HG03066 (cell line): ENCODE results near the gene ARHGEF38.
"Not testable (repeated sequence)": the region's sequence is repeated elsewhere in the genome, so short reads cannot be mapped to it uniquely, and the experiment has no call there.

Experiments used
- ATAC-seq: cut with Tn5 transposase; IDR thresholded peaks from one replicate; pipeline ENCODE4 v1.9.1; 2021; ENCODE audit warnings: low read depth; ENCODE audit not compliant: unreplicated experiment

The ARHGEF38 gene

GRCh38 chr4:105709081-105709450, 156.6 kb downstream of the ARHGEF38 start:
- ATAC-seq, result peak; percentile 29

- ATAC-seq, result no peak
Measured at GRCh38 chr4:105710012-105710600, 157.7 kb downstream of the ARHGEF38 start.

- ATAC-seq, result no peak
Measured at GRCh38 chr4:105710678-105711077, 158.3 kb downstream of the ARHGEF38 start.

- ATAC-seq, result no peak
Measured at GRCh38 chr4:105712766-105713165, 160.3 kb downstream of the ARHGEF38 start.

- ATAC-seq, result peak; percentile 65
Measured at GRCh38 chr4:105714071-105714521, 161.7 kb downstream of the ARHGEF38 start.

DNA sequence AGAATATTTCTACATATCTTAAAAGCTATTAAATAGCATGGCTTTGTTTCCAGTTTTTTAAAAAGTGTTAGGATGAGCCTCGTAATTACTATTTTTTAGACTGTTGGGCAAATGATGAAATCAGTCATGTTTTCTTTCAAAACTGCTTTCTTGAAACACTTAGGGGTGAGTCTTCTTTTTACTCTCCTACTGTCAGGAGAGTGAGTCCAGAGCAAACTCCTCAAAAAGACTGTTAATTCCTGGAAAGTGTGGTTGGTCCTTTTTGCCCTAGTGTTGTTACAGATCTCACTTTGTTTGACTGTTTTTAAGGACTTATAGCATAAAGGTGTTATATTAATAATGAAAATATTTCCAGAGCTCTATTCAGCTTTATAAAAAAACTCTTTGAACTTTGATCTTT, 162.5 kb downstream of the ARHGEF38 start:
- no peak for ATAC-seq

GRCh38 chr4:105715692-105716278, 163.4 kb downstream of the ARHGEF38 start:
- no peak for ATAC-seq

GRCh38 chr4:105719204-105719603, 166.8 kb downstream of the ARHGEF38 start:
- no peak for ATAC-seq

- ATAC-seq, result no peak
Measured at GRCh38 chr4:105725623-105726022, 173.2 kb downstream of the ARHGEF38 start.

- not testable (repeated sequence) for ATAC-seq
Measured at GRCh38 chr4:105729895-105730294, 177.5 kb downstream of the ARHGEF38 start.
